Activated CD8-positive, alpha-beta memory T cell treated with anti-CD3 and anti-CD28 coated beads, Interleukin-2, amount 50 U/mL, for 24 hours (primary cell): ENCODE results near the gene ONECUT3.

Source experiments
- DNase-seq: peaks from one replicate; pipeline ENCODE4 v3.0.0-alpha.2; 2020; ENCODE audit errors: extremely low read depth

ONECUT3 gene

GRCh38 chr19:1768248-1768647, 14.9 kb downstream of the ONECUT3 start:
- DNase-seq = no peak

- no peak for DNase-seq
Measured at GRCh38 chr19:1768918-1769644, 15.8 kb downstream of the ONECUT3 start.

GRCh38 chr19:1769645-1769985, 16.3 kb downstream of the ONECUT3 start:
- DNase-seq = no peak

GRCh38 chr19:1770866-1771576, 17.7 kb downstream of the ONECUT3 start:
- DNase-seq = no peak

- no peak for DNase-seq
Measured at GRCh38 chr19:1773184-1773583, 19.9 kb downstream of the ONECUT3 start.

- no peak for DNase-seq
Measured at GRCh38 chr19:1774989-1775772, 21.9 kb downstream of the ONECUT3 start.

DNA sequence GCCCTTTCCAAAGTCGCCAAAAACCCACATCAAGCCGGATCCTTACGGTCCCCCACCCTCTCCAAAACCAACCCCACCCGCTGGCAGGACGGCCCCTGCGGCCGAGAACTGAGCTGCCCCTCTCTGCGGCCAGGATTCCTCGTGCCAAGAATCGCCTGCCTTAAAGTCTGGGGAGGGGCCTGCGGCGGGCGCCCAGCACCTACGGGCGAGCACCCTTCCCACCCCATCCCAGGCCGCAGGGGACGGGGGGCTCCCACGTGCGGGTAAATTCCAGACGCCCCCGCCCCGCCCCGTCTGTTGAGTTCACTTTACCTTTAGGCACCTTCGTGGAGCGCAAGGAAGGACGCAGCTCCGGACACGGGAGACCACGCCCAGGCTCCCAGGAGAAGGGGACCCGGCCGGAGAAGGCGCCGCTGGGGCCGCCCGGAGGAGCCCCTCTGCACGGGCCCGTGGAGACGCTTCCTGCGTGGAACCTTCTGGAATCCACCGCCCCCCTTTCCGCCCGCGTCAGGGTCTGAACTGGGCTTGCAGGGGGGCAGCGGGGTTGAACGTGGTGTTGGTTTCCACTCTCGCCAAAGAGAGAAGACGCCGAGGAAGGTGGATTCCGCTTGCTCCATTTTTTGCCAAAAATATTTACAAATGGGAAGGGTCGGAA, 22.8 kb downstream of the ONECUT3 start:
- no peak for DNase-seq

GRCh38 chr19:1776606-1777147, 23.4 kb downstream of the ONECUT3 start:
- DNase-seq = no peak

DNA sequence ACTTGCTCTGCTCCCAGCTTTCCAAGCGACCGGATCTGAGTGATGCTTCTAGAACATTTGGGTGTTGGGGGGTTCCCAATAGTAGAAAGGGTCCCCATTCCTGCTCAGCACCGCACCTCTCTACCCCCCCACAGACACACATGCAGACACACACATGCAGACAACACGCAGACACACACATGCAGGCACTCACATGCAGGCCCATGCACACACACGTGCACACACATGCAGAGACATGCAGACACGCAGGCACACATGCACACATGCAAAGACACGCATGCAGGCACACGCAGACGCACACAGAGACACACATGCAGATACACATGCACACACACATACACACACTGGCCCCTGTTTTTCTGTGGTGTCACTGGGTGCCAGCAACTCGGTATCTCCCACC, 23.8 kb downstream of the ONECUT3 start:
- DNase-seq = no peak

DNA sequence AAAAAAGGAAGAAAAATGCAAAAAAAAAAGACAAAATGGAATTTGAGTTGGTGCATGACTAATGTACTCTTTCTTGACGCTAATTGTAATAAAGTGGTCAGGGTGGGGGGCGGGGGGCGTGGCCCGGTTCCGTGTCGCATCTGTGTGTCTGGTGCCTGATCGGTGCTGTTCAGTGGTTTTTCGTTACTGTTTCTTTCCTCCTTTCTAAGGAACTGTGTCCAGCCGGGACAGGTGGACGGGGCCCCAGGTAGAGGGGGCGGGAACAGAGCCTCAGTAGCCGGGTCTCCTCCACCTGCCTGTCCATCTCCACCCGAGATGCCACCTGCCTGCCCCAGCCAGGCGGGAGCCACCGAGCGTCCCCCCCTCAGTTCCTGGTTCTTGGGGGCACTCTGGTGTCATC, 26.3 kb downstream of the ONECUT3 start:
- no peak for DNase-seq

DNA sequence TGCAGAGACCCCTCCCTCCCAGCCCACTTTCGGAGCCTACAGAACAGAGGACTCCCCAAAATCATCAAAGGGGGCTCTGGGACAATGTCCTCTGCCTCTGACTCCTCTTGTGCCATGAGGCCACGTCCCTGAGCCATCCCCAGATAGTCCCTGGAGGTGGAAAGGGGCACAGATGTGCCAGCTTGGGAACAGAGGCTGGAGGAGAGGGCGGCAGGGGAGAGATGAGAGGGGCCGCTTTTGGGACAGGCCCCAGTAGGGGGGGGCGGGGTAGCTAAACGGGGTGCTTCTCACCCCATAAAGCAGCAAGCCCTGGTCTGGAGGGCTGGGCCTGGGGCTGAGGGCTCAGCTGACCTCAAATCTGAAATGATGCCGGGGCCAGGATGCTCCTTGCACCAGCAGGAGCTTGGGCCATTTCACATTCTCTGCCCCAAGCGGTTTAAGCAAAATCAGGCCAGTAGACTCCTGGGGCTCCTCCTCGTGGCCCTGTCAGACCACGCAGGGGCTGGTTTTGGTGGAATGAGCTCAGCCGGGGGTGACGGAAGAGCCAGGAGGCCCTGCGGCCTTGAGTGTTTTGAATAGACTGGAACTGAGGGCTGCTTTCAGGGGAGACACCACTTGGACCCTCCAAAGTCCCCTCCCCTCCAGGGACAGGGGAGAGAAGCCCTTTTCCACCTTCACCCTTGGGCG, 27.1 kb downstream of the ONECUT3 start:
- no peak for DNase-seq

DNA sequence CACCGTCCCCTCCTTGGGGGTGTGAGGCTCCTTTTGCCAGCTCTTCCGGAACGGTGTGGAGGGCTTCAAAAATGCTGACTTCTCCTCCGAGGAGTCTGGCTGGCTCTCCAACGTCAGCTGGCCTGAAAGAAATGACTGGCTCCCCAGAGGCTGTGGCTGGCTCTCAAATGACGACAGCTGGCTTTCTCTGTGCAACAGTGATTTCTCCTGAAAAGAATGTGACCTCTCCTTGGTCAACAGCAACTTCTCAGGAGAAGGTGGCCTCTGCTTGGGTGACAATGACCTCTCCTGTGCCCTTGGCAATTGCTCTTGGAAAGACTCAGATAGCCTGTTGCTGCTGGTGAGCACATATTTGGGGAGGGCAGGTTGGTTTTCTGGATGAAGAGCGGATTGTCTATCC, 29.2 kb downstream of the ONECUT3 start:
- no peak for DNase-seq

- DNase-seq = no peak
Measured at GRCh38 chr19:1783354-1783753, 30.0 kb downstream of the ONECUT3 start.

DNA sequence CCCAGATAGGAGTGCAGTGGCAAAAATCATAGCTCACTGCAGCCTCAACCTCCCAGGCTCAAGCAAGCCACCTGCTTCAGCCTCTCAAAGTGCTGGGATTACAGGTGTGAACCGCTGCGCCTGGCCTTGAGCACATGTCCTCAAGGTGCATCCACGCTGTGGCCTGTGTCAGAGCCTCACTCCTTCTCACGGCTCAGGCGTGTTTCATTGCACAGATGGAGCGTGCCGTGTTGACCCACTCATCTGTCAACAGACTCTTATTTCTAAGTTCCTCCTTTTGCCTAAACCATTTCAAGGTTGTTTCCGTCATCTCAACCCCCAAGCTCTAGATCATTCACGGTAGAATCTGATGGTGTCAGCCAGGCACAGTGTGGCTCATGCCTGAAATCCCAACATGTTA, 30.6 kb downstream of the ONECUT3 start:
- DNase-seq = no peak

DNA sequence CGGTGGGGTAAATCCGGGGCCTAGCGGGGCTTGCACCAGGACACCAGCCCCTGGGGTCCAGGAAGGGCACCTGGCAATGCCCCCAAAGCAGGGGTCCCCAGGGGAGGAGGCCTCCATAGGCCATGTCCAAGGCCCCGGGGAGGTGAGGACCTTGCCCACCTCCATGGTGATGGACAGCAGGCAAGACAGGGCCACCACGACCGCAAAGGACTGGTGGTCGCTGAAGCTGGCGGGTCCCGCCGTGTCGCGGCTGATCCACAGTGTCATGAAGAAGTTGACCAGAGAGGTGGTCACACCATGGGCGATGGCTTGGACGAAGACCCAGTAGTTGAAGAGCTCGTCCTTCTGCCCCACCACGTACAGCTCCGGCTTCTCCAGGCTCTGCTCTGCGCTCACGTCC, 32.0 kb downstream of the ONECUT3 start:
- no peak for DNase-seq

GRCh38 chr19:1786668-1787067, 33.4 kb downstream of the ONECUT3 start:
- DNase-seq = no peak

DNA sequence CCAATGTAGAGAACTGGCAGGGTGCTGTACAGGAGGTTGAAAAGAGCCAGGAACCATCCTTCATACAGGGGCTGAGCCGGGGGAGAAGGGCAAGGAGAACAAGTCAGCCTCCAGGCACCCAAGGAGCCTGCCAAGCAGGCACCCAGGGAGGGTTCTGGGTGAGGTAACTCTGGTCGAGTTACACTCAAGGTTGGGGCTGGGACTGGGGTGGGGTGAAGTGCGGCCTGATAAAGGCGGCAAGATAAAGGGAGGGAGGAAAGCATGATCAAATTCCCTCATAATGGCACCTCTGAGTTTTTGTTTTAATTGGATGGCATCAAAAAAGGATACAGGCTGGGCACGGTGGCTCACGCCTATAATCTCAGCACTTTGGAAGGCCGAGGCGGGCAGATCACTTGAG, 33.8 kb downstream of the ONECUT3 start:
- no peak for DNase-seq

DNA sequence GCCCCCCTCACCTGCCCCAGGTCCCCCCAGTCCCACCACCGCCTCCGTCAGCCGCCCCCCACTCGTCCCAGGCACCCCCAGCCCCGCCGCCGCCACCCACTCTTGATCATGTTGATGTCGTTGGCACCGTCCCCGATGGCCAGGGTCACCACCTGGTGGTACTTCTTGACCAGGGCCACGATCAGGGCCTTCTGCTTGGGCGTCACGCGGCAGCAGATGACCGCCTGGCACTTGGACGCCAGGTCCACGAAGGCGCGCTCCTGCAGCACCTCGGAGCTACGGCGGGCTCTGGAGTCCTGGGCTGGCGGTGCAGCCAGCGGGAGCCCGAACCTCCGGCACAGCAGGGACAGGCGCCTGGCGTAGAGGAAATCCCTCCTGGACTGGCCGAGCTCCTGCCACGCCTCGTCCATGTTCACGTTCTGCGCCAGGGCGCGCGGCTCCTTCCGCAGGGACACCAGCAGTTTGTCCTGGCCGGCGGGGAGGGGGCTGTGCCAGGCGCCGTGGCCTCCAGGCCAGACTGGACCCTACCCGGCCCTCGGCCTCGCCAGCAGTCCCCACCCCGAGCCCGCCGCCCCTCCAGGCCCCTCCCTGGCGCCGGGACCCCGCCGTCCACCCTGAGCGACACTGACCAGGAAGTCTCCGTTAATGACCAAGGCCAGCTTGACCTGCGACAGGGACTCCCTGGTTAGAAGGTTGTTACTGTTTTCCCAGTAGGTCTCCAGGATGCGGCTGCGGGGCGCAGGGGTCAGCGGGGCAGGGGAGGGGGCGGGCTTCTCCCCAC, 36.1 kb downstream of the ONECUT3 start:
- no peak for DNase-seq

DNA sequence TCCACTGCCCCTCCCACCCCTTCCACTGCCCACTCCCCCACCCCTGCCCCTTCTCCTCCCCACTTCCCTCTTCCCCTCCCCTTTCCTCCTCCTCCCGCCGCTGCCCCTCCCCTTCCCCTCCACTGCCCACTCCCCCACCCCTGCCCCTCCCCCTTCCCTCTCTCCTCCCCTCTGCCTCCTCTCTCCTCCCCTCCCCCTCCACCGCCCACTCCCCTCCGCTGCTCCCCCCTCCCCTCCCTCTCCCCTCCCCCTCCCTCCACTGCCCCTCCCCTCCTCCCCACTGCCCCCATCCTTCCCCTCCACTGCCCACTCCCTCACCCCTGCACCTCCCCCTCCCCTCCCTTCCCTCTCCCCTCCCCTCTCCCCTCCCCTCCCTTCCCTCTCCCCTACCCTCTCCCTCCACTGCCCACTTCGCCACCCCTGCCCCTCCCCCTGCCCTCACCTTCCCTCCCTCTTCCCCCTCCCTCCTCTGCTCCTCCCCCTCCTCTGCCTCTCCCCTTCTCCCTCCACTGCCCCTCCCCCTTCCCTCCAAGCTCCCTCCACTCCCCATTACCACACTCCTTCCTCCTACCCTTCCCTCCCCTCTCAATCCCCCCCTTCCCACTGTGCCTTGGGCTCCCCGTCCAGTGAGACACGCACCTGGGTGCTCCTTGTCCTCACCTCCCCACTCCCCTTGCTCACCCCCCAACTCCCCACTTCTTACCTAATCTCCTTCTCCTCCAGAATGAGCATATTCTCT, 36.9 kb downstream of the ONECUT3 start:
- DNase-seq = no peak

GRCh38 chr19:1791879-1792278, 38.6 kb downstream of the ONECUT3 start:
- no peak for DNase-seq
